ENCODE data around the gene MGRN1.

DNA sequence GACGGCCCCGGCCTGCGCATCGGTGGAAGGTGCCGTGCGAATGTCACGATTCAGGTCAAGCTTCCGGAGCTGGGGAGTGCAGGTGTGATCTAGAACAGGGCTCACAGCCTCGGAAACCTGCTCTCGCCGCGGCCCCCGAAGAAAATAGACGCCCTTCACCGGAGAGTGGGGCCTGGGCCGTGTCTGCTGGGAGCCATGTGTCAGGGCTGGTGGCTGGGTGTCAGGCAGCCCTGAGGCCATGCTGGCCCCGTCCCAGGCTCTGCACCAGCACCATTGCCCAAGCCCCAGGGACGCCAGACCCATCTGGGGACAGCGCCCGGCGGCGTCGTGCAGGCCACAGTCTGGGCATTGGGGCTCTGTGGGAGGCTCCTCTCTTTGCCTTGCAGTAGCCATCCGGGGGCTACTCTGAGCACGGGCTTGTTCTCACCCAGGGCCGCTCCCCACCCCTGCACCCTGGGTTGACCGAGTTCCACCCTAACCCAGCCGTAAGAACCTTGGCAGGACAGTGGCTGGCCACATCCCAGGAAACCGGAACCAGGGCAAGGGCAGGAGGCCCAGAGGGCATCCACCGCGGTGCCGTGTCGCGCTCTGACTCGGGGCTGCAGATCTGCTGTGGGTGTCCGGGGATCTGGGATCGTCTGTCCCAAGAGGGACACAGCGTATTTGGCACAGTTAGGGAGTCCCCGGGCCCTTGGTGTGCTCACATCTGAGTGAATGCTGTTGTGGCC lies 63.5 kb downstream of the MGRN1 start:
- TF ChIP-seq, protein P1, sequence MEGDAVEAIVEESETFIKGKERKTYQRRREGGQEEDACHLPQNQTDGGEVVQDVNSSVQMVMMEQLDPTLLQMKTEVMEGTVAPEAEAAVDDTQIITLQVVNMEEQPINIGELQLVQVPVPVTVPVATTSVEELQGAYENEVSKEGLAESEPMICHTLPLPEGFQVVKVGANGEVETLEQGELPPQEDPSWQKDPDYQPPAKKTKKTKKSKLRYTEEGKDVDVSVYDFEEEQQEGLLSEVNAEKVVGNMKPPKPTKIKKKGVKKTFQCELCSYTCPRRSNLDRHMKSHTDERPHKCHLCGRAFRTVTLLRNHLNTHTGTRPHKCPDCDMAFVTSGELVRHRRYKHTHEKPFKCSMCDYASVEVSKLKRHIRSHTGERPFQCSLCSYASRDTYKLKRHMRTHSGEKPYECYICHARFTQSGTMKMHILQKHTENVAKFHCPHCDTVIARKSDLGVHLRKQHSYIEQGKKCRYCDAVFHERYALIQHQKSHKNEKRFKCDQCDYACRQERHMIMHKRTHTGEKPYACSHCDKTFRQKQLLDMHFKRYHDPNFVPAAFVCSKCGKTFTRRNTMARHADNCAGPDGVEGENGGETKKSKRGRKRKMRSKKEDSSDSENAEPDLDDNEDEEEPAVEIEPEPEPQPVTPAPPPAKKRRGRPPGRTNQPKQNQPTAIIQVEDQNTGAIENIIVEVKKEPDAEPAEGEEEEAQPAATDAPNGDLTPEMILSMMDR (IDR thresholded peaks at IDR 0.05) = no peak
- TF ChIP-seq POLR2A (IDR thresholded peaks at IDR 0.05) (no peak), POLR2AphosphoS5 (IDR thresholded peaks at IDR 0.05; ENCODE audit: insufficient read depth in 1 of 2, low read depth in 1 of 2) (no peak)
